HG03175 (cell line): Measurements from ENCODE around the gene PRR23A.

ENCODE experiments used
- ATAC-seq: cut with Tn5 transposase; IDR thresholded peaks from one replicate; pipeline ENCODE4 v1.9.1; 2021; ENCODE audit warnings: mild to moderate bottlenecking, moderate library complexity; ENCODE audit not compliant: unreplicated experiment

The PRR23A gene

DNA sequence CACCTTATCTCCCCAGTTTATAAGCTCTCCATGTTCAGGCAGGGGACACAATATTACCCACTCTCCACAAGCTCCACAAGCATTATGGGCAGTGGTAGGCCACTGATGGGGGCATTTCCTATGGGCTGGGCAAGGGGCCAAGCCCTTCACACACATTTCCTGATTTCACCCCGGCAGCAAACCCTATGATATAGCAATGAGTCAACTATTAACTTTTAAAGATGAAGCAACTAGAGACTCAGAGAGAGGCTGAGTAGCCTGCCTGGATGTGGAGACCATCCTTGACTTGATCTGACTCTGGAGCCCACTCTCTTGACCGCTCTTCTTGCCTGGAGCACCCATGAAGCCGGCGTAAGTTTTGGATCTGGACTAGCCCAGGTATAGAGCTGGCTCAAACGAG lies 31.6 kb downstream of the PRR23A start:
- no peak for ATAC-seq

GRCh38 chr3:138972941-138973340 lies 33.1 kb downstream of the PRR23A start:
- ATAC-seq: no peak

DNA sequence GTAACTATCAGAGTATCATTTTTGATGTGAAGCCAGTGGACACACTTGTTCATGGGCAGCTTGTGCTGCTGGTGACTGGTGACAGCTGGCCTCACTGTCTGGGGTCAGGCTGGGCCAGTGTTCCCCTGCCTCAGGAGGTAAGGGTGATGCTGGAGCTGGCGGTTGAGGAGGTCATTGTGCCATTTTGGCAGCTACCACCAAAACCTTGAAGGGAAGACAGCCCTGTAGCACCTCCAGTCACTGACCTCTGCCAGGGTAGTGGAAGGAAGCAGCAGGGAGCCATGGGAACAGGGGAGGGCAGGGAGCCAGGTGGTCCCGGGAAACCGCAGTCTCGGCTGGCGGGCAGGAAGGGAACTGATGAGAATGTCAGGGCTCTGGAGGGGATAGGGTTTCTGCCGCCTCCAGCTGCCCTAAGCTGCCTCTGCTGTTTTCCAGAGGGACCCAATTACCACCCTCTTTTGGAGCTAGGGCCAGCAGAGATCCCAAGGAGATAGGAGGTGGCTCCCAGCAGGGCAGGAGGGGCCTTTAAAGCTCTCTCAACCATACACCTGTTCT lies 34.2 kb downstream of the PRR23A start:
- ATAC-seq: no peak

GRCh38 chr3:138964923-138965322 lies 41.1 kb downstream of the PRR23A start:
- no peak for ATAC-seq

DNA sequence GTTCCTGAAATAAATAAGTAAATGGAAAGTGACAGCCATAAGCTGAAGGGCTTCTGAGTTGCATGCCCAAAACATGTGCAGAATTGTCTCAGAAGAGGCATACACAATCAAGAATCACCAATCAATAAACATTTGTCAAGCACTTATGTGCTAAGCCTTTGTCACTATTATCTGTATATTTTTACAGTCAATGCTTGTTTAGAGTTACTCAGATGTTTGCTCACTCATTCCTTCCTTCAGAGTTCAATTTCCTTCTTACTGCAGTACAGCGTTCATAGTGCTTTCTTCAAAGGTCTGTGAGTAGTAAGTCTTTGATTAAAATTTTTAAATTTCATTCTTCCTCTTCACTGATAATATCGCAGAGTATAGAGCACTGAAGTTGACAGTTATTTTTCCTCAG lies 41.8 kb downstream of the PRR23A start:
- ATAC-seq: no peak

DNA sequence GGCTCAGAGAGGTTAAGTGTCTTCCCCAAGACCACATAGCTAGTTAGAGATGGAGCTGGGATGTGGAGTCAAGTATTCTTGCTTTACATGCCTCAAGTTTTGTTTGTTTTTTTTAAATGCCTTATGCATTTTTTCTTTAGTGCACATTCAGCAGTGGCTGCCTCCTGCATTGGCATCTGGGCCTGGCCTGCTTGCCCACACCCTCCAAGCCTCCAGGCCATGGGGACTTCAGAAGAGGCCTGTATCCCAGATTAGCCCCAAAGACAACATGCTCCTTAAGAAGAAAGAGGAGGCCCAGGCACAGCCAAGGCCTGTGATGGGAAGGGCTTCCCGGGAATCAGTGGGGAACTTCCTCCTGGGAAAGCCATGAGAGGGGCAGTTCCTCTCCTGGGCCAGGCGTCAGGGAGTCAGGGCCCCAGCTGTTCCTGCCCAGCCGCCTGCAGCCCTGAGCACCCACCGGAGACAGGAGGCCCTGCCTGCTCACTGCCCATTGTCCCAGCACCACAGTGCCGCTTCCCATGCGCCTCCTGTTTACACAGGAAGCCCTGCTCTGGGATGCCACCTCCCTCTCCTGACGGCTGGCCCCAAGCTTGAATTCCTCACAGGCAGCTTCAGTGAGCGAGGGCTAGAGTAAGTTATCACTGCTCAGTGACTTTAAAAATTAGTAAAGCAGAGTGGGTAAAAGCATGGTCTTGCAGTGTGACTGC lies 43.1 kb downstream of the PRR23A start:
- ATAC-seq: no peak

DNA sequence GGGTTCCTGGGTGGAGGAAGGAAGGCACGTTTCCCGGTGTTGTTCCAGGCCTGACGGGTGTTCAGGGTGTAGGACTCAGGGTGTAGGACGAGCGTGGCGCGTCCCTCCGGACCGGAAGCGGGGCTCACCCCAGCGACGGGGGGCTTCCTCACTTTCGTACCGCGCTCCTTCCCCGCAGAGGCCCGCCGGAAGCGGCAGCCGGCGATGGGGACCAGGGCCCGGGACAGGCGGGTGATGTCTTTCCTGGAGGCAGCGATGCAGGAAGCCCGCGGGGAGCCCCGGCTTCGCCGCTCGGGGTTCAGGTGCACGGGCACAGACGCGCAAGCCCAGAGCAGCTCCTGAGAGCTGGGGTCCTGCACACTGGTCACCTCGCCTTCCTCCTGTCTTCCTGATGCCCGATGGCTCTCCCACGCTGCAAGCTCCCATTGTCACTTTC lies 45.6 kb downstream of the PRR23A start:
- ATAC-seq: no peak
